Heart left ventricle (tissue), 13 donors: ENCODE data around the gene OVAAL.

Experiments used
- POLR2A ChIP-seq, 2 donors: fragments of 450-650 bp; IDR thresholded peaks; one replicate each; pipeline ENCODE4 v1.6.1; 2017; ENCODE audit warnings: antibody characterized with exemption in 2 of 2, mild to moderate bottlenecking in 2 of 2, moderate library complexity in 2 of 2
- TF ChIP-seq, protein P1 (sequence below), 12 donors: fragments of 200-600 bp; sonication (generic) in 4 of 12; IDR thresholded peaks; one replicate each; pipeline versions ENCODE4 v1.5.0 to v1.8.0; 2018 to 2022; ENCODE audit warnings: antibody characterized with exemption in 12 of 12, mild to moderate bottlenecking in 5 of 12
- donor health status: ischemic (EF 13 %, LVEDD 7.1; RV severe dilation, severe dysfunction).
- donor health status: DM: no; HTN: yes; CAD: no.
- donor health status: DM: no; HTN: no; CAD: no.
- donor health status: ischemic (EF 25% LVEDD 6.9; RV normal size, moderate dysfunction).
- donor health status: ischemic (EF 25% LVEDD 5.7; RV mildly dilated, moderate dysfunction).
- donor health status: ischemic (EF 35%, LVEDD 5.7; RV mildly dilated, moderate dysfunction).
- donor health status: nonischemic (EF 11% LVEDD 7.7; RV severe dilation, severe dysfunction).
- donor health status: DM: yes; HTN: yes; CAD: no.
- donor health status: PGD.
- donor health status: ischemic (EF 29% LVEDD 5.4; RV normal size, mild dysfunction).
- donor health status: nonischemic (EF 23%, LVEDD 6.1; RV moderate dilation, normal function).

DNA sequence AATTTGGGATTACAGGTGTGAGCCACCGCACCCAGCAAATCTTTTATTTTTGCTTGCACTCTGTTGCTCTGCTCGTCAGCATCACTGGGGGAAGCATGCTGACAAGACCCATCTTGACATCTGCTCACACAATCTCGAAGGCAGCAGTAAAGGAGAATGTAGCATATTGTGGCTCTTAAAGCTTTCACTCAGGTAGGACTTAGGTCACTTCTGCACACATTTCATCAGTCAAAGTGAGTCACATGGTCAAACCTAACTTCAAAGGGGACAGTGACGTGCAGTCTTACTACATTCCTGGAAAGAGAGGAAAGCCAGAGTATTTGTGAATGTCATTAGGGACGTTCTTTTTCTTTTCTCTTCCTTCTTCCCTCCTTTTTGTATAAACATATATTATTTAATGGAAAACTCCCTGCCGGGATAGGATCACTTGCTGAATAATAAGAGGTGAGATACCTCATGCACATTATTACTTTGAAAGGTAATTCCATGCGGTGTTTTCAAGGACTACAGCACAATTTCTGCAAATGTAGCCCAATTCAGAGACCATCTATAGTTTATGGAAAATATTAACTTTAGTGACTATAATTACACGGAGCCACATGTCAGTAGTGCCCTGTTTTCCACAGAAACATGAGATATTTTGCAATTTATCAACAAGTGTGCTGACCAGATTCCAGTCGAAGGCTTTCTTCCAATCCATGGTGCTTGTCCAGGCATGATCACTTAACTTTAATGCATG, 37.1 kb upstream of the OVAAL start:
- TF ChIP-seq, protein P1, sequence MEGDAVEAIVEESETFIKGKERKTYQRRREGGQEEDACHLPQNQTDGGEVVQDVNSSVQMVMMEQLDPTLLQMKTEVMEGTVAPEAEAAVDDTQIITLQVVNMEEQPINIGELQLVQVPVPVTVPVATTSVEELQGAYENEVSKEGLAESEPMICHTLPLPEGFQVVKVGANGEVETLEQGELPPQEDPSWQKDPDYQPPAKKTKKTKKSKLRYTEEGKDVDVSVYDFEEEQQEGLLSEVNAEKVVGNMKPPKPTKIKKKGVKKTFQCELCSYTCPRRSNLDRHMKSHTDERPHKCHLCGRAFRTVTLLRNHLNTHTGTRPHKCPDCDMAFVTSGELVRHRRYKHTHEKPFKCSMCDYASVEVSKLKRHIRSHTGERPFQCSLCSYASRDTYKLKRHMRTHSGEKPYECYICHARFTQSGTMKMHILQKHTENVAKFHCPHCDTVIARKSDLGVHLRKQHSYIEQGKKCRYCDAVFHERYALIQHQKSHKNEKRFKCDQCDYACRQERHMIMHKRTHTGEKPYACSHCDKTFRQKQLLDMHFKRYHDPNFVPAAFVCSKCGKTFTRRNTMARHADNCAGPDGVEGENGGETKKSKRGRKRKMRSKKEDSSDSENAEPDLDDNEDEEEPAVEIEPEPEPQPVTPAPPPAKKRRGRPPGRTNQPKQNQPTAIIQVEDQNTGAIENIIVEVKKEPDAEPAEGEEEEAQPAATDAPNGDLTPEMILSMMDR (IDR thresholded peaks at IDR 0.05), result no peak
- no peak for TF ChIP-seq POLR2A (IDR thresholded peaks at IDR 0.05)
